Measurements from ENCODE around the gene RAI2.

DNA sequence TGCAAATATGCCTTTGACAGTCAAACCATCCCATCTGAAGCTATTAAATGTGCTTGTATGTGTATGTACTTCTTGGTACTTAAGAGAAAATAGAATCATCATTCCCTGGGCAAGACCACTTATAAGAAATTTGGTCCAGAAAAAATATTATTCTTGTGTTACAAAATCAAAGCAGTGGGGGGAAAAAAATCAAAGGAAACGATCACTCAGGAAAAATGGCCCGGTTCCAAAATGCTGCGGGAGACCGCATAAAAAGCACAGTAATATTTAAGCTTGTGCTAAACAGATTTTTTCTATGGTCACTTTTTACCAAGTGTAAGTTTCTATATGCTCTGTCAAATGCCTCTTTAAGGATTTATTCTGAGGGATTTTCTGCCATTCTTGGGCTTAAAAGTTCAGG lies 36.1 kb downstream of the RAI2 start:
- TF ChIP-seq POLR2A (IDR thresholded peaks at IDR 0.05; ENCODE audit: low read depth, low read length) (no peak), POLR2AphosphoS5 (IDR thresholded peaks at IDR 0.05; ENCODE audit: low read depth, low read length) (no peak)

All from GM12892 (cell line).